HFFc6 (cell line): ENCODE measurements around the gene TMSB10. TPM values are rescaled to one million over a fixed set of nuclear protein-coding genes. Genes with fewer than 3 reads are reported as not detected.

Experiments used
- DNase-seq: peaks from one replicate; pipeline ENCODE4 v3.0.0-alpha.2; 2018
- H3K27ac Mint-ChIP-seq: 2 replicates; pipeline ENCODE4 v1.8.0; 2020; ENCODE audit warnings: mild to moderate bottlenecking, mixed read lengths
- H3K27me3 Mint-ChIP-seq: 2 replicates; pipeline ENCODE4 v1.8.0; 2021; ENCODE audit warnings: mild to moderate bottlenecking, moderate library complexity, mixed read lengths; ENCODE audit not compliant: insufficient read depth
- H3K36me3 Mint-ChIP-seq: 2 replicates; pipeline ENCODE4 v1.8.0; 2021; ENCODE audit warnings: low read depth, mixed read lengths
- H3K4me1 Mint-ChIP-seq: 2 replicates; pipeline ENCODE4 v1.8.0; 2020; ENCODE audit warnings: low read depth, mixed read lengths
- H3K4me3 Mint-ChIP-seq: 2 replicates; pipeline ENCODE4 v1.8.0; 2020; ENCODE audit warnings: mild to moderate bottlenecking, moderate library complexity, mixed read lengths
- H3K9me3 Mint-ChIP-seq: 2 replicates; pipeline ENCODE4 v1.8.0; 2020; ENCODE audit warnings: mild to moderate bottlenecking, mixed read lengths
- total RNA-seq, 6 experiments: library from RNA; stranded (reverse); fragmentation: NEBNext Ultra II Directional; extraction: Animal tissue kit (Norgen Biotek cat#: 25700); gene quantifications; 2 replicates in 1 of 6; 3 replicates in 5 of 6; pipeline ENCODE4 v1.2.3, GENCODE V29; 2021
- TF ChIP-seq, protein P1 (sequence below): fragments of 200-600 bp; sonication (generic); IDR thresholded peaks from 2 replicates; pipeline ENCODE4 v1.5.0; 2021; ENCODE audit warnings: antibody characterized with exemption, mild to moderate bottlenecking

Gene TMSB10
- total RNA-seq, 6 experiments from 2014 or later, result 3,909 to 6,151 (median 5,325) TPM

DNA sequence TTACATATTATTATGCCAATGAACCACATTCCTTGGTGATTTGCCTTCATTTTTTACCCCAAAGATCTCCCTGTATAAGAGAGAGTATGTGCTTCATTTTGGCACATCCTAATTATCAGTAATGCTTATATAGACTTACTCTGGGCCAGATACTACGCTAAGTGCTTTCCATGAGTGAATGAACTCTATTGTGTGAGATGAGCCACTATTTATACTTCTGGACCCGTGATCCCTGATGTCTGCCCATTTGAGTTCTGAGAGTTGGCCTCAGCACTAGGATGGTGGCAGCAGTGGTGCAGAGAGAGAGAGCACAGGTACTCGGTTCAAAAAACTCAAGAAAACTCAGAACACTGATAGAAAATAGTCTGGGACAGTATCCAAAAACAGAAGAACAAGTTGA is 48.1 kb downstream of the TMSB10 start:
- peaks cover 27% of the 10 kb centered on the region for H3K4me1 Mint-ChIP-seq
- H3K36me3 Mint-ChIP-seq, result peaks cover 5% of the 10 kb centered on the region; the same call in 1 of the 2 replicates
- H3K9me3 Mint-ChIP-seq, result no peaks in the 10 kb centered on the region
- TF ChIP-seq, protein P1, sequence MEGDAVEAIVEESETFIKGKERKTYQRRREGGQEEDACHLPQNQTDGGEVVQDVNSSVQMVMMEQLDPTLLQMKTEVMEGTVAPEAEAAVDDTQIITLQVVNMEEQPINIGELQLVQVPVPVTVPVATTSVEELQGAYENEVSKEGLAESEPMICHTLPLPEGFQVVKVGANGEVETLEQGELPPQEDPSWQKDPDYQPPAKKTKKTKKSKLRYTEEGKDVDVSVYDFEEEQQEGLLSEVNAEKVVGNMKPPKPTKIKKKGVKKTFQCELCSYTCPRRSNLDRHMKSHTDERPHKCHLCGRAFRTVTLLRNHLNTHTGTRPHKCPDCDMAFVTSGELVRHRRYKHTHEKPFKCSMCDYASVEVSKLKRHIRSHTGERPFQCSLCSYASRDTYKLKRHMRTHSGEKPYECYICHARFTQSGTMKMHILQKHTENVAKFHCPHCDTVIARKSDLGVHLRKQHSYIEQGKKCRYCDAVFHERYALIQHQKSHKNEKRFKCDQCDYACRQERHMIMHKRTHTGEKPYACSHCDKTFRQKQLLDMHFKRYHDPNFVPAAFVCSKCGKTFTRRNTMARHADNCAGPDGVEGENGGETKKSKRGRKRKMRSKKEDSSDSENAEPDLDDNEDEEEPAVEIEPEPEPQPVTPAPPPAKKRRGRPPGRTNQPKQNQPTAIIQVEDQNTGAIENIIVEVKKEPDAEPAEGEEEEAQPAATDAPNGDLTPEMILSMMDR, result no peak
- no peak overlapping the region for H3K4me3 Mint-ChIP-seq
- DNase-seq, result no peak
- no peak overlapping the region for H3K27ac Mint-ChIP-seq
- H3K27me3 Mint-ChIP-seq, result peaks cover 8% of the 10 kb centered on the region

DNA sequence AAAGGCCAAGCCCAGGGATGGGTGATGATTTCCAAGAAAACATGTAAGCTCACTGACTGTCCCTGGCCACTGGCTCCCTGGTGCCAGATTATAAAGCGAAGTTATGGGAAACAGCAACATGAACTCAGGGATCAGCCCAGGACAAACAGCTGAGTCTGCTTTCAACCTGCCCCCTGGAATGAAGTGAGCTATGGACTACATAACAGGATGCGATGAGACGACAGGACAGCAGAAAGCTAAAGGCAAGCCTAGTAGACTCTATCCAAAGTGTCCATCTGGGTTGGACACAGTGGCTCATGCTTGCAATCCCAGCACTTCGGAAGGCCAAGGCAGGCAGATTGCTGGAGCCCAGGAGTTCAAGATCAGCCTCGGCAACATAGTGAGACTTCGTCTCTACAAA is 48.9 kb downstream of the TMSB10 start:
- TF ChIP-seq, protein P1, result no peak
- no peaks in the 10 kb centered on the region for H3K9me3 Mint-ChIP-seq
- H3K27me3 Mint-ChIP-seq, result peaks cover 12% of the 10 kb centered on the region
- H3K36me3 Mint-ChIP-seq, result peaks cover 5% of the 10 kb centered on the region; the same call in 1 of the 2 replicates
- H3K27ac Mint-ChIP-seq, result 0 out of 2 replicates have a peak overlapping the region, but pooled peaks have one; percentile 25
- no peak overlapping the region for H3K4me3 Mint-ChIP-seq
- H3K4me1 Mint-ChIP-seq, result peaks cover 35% of the 10 kb centered on the region
- DNase-seq, result no peak

Other genes with a start within 250 kb of the TMSB10 start
- 10 to 100 TPM; 13.5 to 46.2 (median 41.9) TPM for gene TRABD2A, start 24.6 kb upstream of the TMSB10 start, total RNA-seq
- gene KCMF1, start 65.5 kb downstream of the TMSB10 start, total RNA-seq, result 100 to 1,000 TPM in 4 of 6 experiments, 10 to 100 TPM in 2; 95.7 to 105 (median 101) TPM
- 10 to 100 TPM in 1 of 6 experiments, 1 to 10 TPM in 5; 2.6 to 10.3 (median 9.4) TPM for gene TCF7L1, start 227.7 kb downstream of the TMSB10 start, total RNA-seq